Measurements from ENCODE around the gene RBP3.
A peak's percentile ranks its signal among the peaks of the same experiment; 100 is the strongest.

The RBP3 gene

DNA sequence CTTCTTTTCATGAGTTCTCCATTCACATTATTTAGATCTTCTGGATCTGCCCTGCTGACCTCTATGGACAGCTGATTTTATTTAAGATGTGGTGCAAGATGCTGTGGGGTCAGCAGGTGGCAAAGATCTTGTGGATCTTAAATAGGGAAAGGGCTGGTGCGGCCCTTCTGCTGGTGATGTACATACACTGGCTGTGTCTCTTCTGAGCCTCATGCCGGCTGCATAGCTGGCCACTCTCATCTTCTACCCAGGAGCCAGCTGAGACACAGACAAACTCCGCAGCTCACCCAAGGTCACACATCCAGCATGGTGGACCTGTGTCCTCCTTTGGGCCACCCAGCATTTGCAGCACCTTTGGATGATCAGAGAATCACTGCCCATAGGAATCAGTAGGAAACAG lies 9.7 kb downstream of the RBP3 start:
- DNase-seq (ENCODE audit: low spot score), result no peak

GRCh38 chr10:47358457-47358856 lies 10.3 kb downstream of the RBP3 start:
- no peak for DNase-seq (ENCODE audit: low spot score)

DNA sequence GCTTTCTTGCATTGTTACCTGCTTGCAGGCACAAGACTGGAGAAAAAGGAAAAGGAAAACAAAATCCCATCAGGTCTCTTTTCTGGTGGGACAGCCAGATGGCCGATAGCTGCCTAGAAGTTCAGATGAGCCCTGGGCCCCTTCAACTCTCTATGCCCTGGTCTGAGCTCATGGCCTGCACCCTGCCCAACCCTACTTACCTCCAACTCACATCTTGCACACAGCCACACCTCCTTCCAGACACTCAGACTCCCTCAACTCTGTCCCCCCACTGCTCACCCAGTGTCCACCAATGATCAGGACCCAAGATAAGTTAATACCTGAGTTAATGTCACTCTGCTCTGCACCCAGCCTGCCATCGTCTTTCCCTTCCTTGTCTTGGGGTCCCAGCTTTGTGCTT lies 10.9 kb downstream of the RBP3 start:
- no peak for DNase-seq (ENCODE audit: low spot score)

DNA sequence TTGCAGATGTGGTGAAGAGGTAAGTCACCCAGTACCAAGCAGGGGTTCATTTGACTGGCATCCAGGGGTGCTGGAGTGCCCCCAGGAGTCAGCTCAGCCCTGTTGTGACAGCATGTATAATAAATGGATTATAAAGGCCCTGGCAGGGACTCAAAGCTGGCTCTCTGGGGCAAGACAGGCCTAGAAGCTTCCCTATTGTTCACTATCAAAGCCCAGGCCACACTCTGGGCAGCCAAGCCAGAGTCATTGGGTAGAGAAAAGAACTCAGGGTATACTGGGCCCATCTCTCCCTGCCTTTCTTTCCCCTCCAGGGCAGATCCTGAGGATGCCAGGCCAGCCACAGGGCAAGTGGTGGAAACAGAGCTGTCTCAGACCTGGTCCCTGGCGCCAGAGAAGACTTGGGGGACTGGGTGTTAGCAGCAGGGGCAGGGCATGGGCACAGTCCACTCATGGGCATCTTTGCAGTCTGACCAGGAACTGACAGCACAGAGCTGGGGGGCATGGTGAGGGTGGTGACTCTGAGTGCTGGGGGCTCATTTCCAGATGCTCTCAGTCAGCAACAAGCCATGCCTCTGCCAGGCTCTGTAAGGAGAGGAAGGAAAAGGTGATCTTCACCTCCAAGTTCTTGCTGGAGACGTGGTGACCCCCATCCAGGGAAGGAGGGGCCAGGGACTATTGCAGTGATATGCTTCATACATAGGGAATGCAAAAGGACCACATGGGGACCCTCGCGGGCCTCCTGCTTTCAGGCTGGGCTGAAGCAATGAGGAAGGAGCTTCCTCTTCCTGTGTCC lies 11.7 kb downstream of the RBP3 start:
- DNase-seq (ENCODE audit: low spot score), result peak; percentile 63

DNA sequence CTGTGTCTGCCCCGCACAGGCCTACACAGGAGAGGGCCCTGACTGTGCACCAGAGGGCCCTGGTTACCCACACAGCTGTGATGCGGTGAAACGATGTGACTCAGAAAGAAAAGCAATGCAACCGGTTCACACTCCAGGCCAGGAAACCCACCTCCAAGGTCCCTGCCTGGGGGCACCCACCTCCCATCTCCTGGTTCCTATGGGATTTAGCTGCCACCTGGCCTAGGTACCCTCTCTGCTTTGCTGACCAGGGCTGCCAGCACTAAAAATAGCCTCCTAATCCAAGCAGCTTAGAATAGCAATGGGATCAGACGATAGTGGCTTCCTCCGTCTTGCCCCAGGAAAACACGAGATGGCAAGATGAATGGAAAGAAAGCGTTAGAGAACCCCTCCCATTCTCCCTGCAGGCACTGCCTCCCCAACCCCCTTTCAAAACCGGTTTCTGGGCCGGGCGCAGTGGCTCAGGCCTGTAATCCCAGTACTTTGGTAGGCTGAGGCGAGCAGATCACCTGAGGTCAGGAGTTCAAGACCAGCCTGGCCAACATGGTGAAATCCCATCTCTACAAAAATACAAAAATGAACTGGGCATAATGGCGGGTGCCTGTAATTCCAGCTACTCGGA lies 12.4 kb downstream of the RBP3 start:
- DNase-seq (ENCODE audit: low spot score), result no peak

GRCh38 chr10:47361293-47361692 lies 13.1 kb downstream of the RBP3 start:
- peak; percentile 49 for DNase-seq (ENCODE audit: low spot score)

DNA sequence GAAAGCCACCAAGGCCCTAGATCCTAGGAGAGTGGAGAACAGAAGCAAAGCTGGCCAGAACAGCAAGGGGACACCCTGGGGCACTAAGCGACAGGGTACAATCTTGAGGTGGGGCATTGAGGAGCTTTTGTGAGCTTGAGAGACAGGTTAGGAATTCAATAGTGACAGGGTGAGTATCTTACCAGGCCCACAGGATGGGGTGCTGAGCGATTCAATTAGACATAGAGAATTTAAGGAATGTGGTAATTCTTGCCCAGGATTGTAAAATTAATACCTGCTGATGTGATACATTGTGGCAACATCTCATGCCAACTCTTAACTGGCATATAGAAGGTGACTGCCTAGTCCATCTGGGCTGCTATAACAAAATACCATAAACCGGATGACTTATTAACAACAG lies 14.0 kb downstream of the RBP3 start:
- DNase-seq (ENCODE audit: low spot score), result no peak

DNA sequence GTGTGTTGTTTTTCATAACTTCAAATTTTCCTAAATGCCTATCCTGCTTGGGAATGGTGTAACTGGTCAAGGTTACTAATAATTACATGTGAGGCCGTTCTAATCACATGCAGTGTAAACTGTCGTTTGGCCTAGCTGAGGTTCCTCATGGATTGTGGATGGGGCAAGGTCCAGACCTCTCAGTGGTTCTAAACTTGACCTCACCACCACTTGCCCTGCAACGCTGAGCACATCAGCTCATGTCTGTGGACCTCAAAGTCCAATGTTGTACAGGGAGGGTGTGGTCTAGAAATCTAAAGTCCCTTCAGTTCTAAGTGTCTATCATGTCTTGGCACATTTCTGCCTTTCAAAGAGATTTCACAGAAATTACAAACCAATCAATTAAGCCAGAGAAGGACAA lies 15.6 kb downstream of the RBP3 start:
- DNase-seq (ENCODE audit: low spot score), result no peak

GRCh38 chr10:47364366-47364765 lies 16.2 kb downstream of the RBP3 start:
- no peak for DNase-seq (ENCODE audit: low spot score)

- no peak for DNase-seq (ENCODE audit: low spot score)
Observed at GRCh38 chr10:47364911-47365310, 16.7 kb downstream of the RBP3 start.

- DNase-seq (ENCODE audit: low spot score), result no peak
Observed at GRCh38 chr10:47365431-47366180, 17.4 kb downstream of the RBP3 start.

GRCh38 chr10:47366181-47366631 lies 18.0 kb downstream of the RBP3 start:
- DNase-seq (ENCODE audit: low spot score), result no peak

- DNase-seq (ENCODE audit: low spot score), result no peak
Observed at GRCh38 chr10:47366731-47367460, 18.7 kb downstream of the RBP3 start.

DNA sequence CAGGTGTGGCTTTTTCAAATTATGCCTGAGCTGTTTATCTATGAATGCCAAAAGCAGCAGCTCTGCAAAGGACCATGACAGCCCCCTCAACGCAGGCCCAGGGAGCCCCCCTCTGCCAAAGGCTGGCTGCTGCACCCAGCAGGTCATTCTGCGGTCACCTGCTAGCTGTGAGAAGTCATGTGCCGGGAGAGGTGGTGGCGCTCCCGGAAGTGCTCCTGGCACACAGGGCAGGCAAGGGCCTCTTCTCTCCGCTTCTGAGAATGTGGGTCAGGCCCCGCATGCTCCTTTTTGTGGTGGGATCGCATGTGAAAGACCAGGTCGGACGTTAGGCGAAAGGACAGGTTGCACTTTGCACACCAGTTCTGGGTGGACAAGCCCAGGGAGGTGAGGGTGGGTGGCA lies 19.5 kb downstream of the RBP3 start:
- DNase-seq (ENCODE audit: low spot score), result no peak

- DNase-seq (ENCODE audit: low spot score), result no peak
Observed at GRCh38 chr10:47368431-47369180, 20.4 kb downstream of the RBP3 start.

DNA sequence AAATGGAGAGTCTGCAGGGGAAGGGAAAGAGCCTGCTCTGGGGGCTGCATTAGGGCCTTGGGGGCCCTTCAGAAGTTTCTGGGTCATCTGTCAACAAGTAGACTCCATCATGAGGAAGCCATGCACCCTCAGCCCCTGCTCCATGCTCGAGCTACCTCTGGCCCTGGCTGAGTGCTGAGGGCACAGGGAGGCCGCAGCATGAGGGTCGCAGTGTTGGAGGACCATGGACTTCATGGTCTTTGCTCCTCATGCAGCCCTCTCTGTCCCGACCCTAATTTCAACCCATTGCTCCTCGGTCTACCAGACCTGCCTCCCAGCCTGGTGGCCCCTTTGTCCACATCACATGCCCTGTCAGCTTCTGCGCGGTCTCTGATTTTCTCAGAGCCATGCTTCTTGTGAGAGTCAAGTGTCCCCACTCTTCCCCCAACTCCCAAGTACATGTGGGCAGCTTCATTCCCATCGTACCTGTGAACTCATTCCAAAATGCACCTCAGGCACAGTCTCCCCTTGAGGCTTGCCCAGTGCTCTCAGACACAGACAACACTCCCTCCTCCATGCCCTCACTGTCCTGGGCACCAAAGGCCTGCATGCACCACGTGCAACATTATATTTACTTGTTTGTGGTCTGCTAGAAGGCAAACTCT lies 21.2 kb downstream of the RBP3 start:
- no peak for DNase-seq (ENCODE audit: low spot score)

- DNase-seq (ENCODE audit: low spot score), result no peak
Observed at GRCh38 chr10:47370015-47370767, 22.0 kb downstream of the RBP3 start.

GRCh38 chr10:47370878-47371277 lies 22.7 kb downstream of the RBP3 start:
- DNase-seq (ENCODE audit: low spot score), result no peak

- DNase-seq (ENCODE audit: low spot score), result no peak
Observed at GRCh38 chr10:47371629-47372485, 23.7 kb downstream of the RBP3 start.
